OCI-M2 (cell line): Measurements from ENCODE around the gene RER1.

Source experiments
- DNase-seq: peaks from one replicate; lab custom pipeline; 2025; ENCODE audit not compliant: unreplicated experiment; lab: John Stamatoyannopoulos, UW

Gene RER1

GRCh38 chr1:2353551-2354438 lies 37.8 kb upstream of the RER1 start:
- DNase-seq: no peak

GRCh38 chr1:2354511-2355372 lies 36.9 kb upstream of the RER1 start:
- DNase-seq: no peak

GRCh38 chr1:2355373-2356261 lies 36.0 kb upstream of the RER1 start:
- DNase-seq: no peak

DNA sequence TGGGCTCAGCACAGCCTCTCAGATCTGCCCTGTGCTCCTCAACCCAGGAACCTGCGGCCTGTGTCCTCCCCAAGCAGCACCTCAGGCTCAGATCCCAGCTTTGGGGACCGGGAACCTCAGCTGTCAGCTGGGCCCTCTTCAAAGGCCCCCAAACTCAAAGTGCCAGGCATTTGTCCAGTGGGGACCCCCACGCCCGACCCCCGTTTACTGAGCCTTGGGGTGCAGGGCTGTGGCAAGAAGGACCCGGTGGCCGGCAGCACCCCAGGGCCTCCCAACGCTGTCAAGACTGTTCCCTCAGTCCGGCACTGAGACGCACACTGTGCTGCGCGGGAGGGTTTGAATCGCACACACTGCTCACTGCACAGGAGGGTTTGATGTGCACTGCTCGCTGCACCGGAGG lies 35.2 kb upstream of the RER1 start:
- no peak for DNase-seq

- DNase-seq: no peak
Measured at GRCh38 chr1:2356911-2357845, 34.5 kb upstream of the RER1 start.

DNA sequence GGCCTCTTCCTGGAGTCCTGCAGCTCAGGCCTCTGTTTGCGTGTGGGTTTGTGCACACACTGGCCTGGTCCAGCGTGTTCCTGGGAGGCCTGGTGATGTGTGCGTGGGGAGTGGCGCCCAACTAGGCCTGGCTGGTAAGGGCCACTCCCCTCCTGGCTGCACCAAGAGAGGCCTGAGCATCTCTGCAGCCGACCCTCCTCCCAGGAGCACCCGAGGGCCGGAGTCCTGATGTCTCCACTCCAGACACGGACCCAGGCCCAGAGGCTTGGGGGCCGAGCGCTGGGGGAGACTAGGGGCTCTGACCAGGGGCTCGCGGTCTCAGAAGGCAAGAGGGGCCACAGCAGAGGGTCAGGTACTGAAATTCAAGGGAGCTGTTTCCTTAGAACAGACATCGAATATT lies 33.6 kb upstream of the RER1 start:
- no peak for DNase-seq

DNA sequence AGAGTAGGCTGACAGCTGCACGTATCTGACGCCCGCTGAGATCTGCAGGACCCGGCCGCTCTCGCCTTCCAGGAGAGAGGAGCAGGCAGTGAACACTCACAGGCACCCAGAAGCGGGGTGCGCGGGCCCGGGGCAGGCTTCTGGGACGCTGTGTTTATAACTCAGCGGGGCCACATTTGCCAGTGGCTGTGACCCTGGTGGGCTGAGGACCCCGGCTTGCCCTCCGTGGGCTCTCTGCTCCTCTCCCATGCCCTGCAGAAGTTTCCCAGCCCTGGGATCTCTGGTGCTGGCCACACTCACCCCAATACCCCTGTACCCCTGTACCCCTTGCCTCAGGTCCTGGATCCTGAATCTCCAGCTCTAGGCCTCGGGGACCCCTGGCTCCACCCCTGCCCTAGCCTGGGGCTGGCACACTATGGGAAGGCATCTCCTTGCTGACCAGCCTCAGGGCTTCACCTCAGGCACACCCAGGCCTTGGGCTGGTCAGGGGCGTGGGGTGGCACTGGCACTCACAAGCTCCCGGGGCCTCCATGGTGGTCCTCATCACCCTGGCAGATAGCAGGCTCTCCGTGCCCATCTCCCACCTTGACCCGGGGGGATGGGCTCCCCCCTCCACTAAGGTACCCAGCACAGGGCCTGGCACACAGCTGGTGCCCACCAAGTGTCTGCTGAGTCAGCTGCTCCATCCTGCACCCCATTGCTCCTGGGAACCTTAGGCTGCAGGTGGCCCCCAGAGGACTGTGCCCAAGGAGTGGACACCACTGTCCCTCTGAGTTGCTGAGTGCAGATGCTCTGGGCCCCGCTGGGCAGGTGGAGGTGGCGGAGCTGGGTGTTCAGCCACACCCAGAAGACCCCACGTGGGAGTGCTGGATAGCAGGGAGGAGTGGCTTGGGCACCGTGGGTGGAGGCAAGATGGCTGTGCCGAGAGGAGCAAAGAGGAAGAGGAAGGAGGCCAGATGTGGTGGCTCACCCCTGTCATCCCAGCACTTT lies 32.7 kb upstream of the RER1 start:
- no peak for DNase-seq

- no peak for DNase-seq
Measured at GRCh38 chr1:2360588-2361364, 30.9 kb upstream of the RER1 start.

DNA sequence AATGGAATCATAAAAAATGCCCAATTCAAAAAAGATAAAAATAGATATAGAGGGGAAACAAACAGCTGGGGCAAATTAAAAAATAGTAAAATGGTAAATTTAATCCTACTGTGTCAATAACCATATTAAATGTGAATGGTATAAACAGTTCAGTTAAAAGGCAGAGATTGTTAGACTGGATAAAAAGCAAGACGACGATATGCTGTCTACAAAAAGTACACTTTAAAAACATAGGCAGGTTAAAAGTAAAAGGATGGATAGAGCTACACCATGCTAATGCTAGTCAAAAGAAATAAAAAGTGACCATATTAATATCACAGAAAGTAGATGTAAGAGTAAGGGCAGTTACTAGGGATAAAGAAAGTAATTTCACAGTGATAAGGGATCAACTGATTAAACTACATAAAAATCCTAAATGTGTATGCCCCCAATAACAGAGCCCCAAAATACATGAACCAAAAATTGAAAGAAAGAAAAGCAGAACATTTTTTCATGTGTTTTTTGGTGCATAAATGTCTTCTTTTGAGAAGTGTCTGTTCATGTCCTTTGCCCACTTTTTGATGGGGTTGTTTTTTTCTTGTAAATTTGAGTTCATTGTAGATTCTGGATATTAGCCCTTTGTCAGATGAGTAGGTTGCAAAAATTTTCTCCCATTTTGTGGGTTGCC lies 27.7 kb upstream of the RER1 start:
- no peak for DNase-seq

DNA sequence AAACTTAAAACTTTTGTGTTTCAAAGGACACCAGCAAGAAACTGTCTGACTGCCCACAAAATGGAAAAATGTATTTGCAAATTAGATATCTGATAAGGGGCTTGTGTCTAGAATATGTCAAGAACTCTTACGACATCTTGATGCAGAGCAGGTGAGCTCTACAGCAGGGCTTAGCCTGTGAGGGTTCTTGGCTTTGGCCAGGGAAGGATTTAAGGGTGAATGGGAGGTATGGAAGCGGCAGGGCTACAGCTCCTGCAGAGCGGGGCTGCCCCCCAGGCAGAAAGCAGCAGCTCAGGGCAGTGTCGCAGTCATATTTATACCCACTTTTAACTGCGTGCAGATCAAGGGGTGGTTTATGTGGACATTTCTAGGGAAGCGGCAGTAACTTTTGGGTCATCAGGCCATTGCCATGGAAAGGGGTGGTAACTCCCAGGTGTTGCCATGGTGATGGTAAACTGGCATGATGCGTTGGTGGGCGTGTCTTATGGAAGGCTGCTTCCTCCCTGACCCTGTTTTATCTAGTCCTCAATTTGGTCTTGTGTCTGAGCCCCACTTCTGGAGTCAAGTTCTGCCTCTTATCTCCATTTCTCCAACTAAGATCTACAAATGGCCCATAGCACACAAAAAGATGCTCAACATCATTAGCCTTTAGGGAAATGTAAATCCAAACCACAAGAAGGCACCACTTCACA lies 23.4 kb upstream of the RER1 start:
- no peak for DNase-seq

DNA sequence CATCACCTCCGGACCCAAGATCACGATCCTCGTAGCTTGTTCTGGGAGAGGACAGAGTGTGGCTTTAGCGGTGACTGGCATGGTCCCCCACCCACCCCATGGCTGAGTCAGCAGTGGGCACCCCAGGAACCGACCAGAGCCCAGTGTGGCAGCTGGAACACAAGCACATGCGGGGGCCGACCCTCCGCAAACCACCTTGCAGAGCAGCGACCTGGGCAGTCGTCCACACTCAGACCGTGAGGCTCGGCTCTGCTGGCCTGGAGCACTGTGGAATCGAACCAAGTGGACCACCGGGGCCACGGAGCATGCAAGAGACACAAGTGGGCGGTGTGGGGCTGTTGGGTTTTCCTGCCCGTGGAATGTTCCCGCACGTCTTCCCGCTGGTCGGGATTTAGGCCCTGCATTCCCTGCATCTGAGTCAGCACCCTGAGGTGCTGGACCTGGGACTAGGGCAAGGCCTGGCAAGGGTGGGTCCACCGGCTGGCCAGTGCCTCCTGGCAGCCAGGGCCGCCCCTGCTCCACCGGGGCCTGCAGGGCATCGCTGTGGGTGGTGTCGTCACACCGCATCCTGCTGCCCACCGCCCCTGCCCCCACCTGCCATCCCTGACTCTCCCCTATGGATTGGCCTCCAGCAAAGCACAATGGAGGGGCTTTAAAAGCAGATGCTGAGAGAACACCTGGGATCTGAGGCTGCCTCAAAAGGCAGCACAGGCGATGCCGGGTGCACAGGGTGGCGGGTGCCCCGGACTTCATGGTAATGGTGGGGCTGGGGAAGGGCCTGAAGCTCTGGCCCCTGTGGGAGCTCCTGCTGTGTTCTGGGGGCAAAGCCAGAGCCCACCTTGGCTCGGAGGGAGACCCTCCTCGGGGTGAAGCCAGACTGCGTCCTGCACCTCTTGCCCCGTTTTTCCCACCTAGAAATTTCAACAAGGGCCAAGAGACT lies 18.8 kb upstream of the RER1 start:
- DNase-seq: no peak

DNA sequence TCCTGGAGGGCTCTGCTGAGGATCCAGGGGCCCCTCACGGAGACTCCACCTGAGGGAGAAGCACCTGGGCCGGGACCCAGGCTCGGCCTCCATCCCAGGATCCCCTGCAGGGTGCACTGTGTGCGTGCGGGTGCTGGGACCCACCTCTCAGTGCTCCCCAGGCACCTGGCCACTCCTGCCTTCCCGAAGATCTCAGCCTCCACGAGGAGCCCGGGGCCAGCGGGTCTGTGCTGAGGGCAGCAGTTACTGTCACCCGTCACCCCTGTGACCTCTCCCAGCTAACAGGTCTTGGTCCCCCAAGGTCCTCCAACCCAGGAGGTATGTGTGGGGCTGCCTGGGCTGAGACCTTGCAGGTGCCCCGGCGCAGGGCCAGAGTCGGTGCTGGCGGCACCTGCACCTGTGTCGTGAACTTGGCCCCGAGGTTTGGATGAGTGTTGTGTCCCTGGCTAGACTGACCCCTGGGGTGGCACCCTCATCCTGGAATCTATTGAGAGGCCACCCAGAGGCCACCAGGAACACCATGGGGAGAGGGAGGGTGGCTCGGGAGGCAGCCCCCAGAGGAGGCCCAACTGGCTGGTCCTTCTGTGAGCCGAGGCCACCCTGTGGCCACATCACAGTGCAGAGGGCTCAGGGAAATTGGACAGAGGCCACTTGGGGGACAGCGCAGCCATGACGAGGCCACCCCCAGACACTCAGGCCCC lies 17.9 kb upstream of the RER1 start:
- DNase-seq: no peak

DNA sequence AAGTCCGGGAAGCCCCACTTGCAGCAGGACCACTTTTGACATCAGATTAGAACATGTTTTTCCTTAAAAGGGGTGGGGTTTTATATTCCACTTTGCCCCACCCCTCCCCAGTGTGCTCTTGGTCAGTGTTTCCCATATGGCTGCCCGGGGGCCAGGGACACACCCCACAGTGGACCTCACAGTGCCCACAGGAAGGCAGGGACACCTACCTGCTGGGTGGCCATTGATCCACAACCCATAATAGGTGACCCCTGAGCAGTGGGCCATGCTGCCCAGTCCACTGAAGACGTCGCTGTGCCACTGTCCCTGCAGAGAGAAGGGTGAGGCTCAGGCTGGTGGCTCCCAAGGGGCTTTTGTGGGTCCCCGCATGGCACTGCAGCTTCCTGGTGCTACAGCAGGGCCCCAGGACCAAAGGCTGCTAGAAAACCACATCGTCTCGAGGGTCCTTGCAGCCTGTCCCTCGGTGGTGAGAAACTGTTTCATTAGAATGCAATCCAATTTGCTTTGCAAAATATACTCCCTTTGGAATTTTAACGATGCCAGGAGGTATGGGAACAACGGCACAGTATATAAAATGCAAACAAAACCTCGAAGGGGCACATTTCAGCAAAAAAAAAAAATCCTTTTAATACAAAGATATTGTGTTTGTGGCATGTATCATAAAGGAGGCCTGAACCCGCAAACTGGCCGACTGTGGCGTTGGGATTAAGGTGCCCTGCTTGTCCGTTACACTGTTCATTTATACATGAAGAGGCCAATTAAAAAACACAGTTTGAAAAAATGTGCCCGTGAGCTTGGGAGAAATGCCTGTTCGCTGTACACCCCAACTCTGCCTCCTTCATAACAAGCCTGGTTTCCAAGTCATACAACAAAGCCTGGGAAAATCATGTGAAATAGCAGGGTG lies 17.1 kb upstream of the RER1 start:
- no peak for DNase-seq

GRCh38 chr1:2375246-2375922 lies 16.3 kb upstream of the RER1 start:
- no peak for DNase-seq
